ENCODE results near the gene C19orf53.

C19orf53 gene

GRCh38 chr19:13825489-13826441 is 51.5 kb downstream of the C19orf53 start:
- peaks cover 29% of the 10 kb centered on the region for H3K36me3 ChIP-seq
- DNase-seq: peak; percentile 55

GRCh38 chr19:13826652-13827235 is 52.5 kb downstream of the C19orf53 start:
- DNase-seq: no peak
- Histone ChIP-seq H3K27me3 (ENCODE audit: insufficient read depth, low read depth, severe bottlenecking) (no peaks in the 10 kb centered on the region), H3K4me3 (ENCODE audit: low read depth, low read length) (no peak overlapping the region), H3K9me3 (ENCODE audit: severe bottlenecking) (no peaks in the 10 kb centered on the region), H3K27ac (no peak overlapping the region), H3K36me3 (peaks cover 24% of the 10 kb centered on the region)
- TF ChIP-seq, protein P1, sequence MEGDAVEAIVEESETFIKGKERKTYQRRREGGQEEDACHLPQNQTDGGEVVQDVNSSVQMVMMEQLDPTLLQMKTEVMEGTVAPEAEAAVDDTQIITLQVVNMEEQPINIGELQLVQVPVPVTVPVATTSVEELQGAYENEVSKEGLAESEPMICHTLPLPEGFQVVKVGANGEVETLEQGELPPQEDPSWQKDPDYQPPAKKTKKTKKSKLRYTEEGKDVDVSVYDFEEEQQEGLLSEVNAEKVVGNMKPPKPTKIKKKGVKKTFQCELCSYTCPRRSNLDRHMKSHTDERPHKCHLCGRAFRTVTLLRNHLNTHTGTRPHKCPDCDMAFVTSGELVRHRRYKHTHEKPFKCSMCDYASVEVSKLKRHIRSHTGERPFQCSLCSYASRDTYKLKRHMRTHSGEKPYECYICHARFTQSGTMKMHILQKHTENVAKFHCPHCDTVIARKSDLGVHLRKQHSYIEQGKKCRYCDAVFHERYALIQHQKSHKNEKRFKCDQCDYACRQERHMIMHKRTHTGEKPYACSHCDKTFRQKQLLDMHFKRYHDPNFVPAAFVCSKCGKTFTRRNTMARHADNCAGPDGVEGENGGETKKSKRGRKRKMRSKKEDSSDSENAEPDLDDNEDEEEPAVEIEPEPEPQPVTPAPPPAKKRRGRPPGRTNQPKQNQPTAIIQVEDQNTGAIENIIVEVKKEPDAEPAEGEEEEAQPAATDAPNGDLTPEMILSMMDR (IDR thresholded peaks at IDR 0.05; ENCODE audit: low read depth, low read length): no peak

More at GRCh38 chr19:13825489-13826441, 51.5 kb downstream of the C19orf53 start:
- Histone ChIP-seq H3K27ac (no peak overlapping the region), H3K27me3 (ENCODE audit: insufficient read depth, low read depth, severe bottlenecking) (no peaks in the 10 kb centered on the region), H3K4me3 (ENCODE audit: low read depth, low read length) (no peak overlapping the region), H3K9me3 (ENCODE audit: severe bottlenecking) (no peaks in the 10 kb centered on the region)
- TF ChIP-seq, protein P1 (IDR thresholded peaks at IDR 0.05; ENCODE audit: low read depth, low read length): peak; percentile 47

- peak; percentile 43 for DNase-seq
- TF ChIP-seq, protein P1 (IDR thresholded peaks at IDR 0.05; ENCODE audit: low read depth, low read length): no peak
- no peak overlapping the region for H3K27ac ChIP-seq
- H3K27me3 ChIP-seq (ENCODE audit: insufficient read depth, low read depth, severe bottlenecking): no peaks in the 10 kb centered on the region
- no peak overlapping the region for H3K4me3 ChIP-seq (ENCODE audit: low read depth, low read length)
- no peaks in the 10 kb centered on the region for H3K9me3 ChIP-seq (ENCODE audit: severe bottlenecking)
- H3K36me3 ChIP-seq: peaks cover 21% of the 10 kb centered on the region
Observed at GRCh38 chr19:13827656-13828055, 53.4 kb downstream of the C19orf53 start.

Data from WERI-Rb-1 (cell line).